Progenitor cell of endocrine pancreas (in vitro differentiated cells): ENCODE results near the gene CDH4. TPM values are rescaled to one million over a fixed set of nuclear protein-coding genes. Genes with fewer than 3 reads are reported as not detected.

Experiments
- DNase-seq: peaks from one replicate; pipeline ENCODE4 v3.0.0; 2021; ENCODE audit warnings: low spot score; ENCODE audit not compliant: unreplicated experiment
- H3K27ac Mint-ChIP-seq: 2 replicates; pipeline ENCODE4 v1.8.0; 2021; ENCODE audit warnings: mild to moderate bottlenecking, moderate library complexity, mixed read lengths
- H3K27me3 Mint-ChIP-seq: 2 replicates; pipeline ENCODE4 v1.8.0; 2021; ENCODE audit warnings: mixed read lengths
- H3K36me3 Mint-ChIP-seq: 2 replicates; pipeline ENCODE4 v1.8.0; 2022; ENCODE audit warnings: mixed read lengths; ENCODE audit not compliant: insufficient read depth
- H3K4me1 Mint-ChIP-seq: 2 replicates; pipeline ENCODE4 v1.8.0; 2021; ENCODE audit warnings: low read depth, mixed read lengths
- H3K4me3 Mint-ChIP-seq: 2 replicates; pipeline ENCODE4 v1.8.0; 2021; ENCODE audit warnings: low read depth, mild to moderate bottlenecking, moderate library complexity, mixed read lengths
- H3K9me3 Mint-ChIP-seq: 2 replicates; pipeline ENCODE4 v1.8.0; 2021; ENCODE audit warnings: low read depth, mixed read lengths
- CTCF ChIP-seq: fragments of 200-600 bp; sonication (generic); IDR thresholded peaks from one replicate; pipeline ENCODE4 v1.5.0; 2021; ENCODE audit warnings: antibody characterized with exemption, mild to moderate bottlenecking; ENCODE audit not compliant: unreplicated experiment
- total RNA-seq: library from RNA; stranded (reverse); gene quantifications from 2 replicates; pipeline ENCODE4 v1.2.1, GENCODE V29; 2021

The CDH4 gene
- total RNA-seq, 1 donor from 2014 or later: 0.43 TPM

- no peaks in the 10 kb centered on the region for H3K36me3 Mint-ChIP-seq
- DNase-seq: no peak
- H3K4me3 Mint-ChIP-seq: no peak overlapping the region
- peaks cover 22% of the 10 kb centered on the region for H3K27me3 Mint-ChIP-seq
- H3K9me3 Mint-ChIP-seq: no peaks in the 10 kb centered on the region
- H3K4me1 Mint-ChIP-seq: no peaks in the 10 kb centered on the region
- peak overlapping the region; percentile 22 for H3K27ac Mint-ChIP-seq
- TF ChIP-seq CTCF: no peak
These were observed 394.4 kb downstream of the CDH4 start for GRCh38 chr20:61646453-61646852.

GRCh38 chr20:61646986-61647385 is 394.9 kb downstream of the CDH4 start:
- Mint-ChIP-seq H3K36me3 (no peaks in the 10 kb centered on the region), H3K27me3 (peaks cover 22% of the 10 kb centered on the region), H3K4me3 (no peak overlapping the region), H3K4me1 (no peaks in the 10 kb centered on the region), H3K9me3 (no peaks in the 10 kb centered on the region), H3K27ac (no peak overlapping the region)
- no peak for TF ChIP-seq CTCF
- no peak for DNase-seq

GRCh38 chr20:61647702-61648101 is 395.6 kb downstream of the CDH4 start:
- no peaks in the 10 kb centered on the region for H3K9me3 Mint-ChIP-seq
- no peak for DNase-seq
- H3K4me1 Mint-ChIP-seq: no peaks in the 10 kb centered on the region
- no peak overlapping the region for H3K4me3 Mint-ChIP-seq
- no peak for TF ChIP-seq CTCF
- H3K27ac Mint-ChIP-seq: no peak overlapping the region
- H3K36me3 Mint-ChIP-seq: no peaks in the 10 kb centered on the region
- H3K27me3 Mint-ChIP-seq: peaks cover 22% of the 10 kb centered on the region

- no peaks in the 10 kb centered on the region for H3K4me1 Mint-ChIP-seq
- H3K27ac Mint-ChIP-seq: no peak overlapping the region
- no peaks in the 10 kb centered on the region for H3K36me3 Mint-ChIP-seq
- H3K27me3 Mint-ChIP-seq: peaks cover 17% of the 10 kb centered on the region
- no peaks in the 10 kb centered on the region for H3K9me3 Mint-ChIP-seq
- DNase-seq: no peak
- no peak for TF ChIP-seq CTCF
- H3K4me3 Mint-ChIP-seq: no peak overlapping the region
These were observed 397.2 kb downstream of the CDH4 start for GRCh38 chr20:61649105-61649859.

- H3K27ac Mint-ChIP-seq: no peak overlapping the region
- no peaks in the 10 kb centered on the region for H3K36me3 Mint-ChIP-seq
- H3K9me3 Mint-ChIP-seq: no peaks in the 10 kb centered on the region
- H3K27me3 Mint-ChIP-seq: peaks cover 17% of the 10 kb centered on the region
- DNase-seq: no peak
- no peak for TF ChIP-seq CTCF
- no peaks in the 10 kb centered on the region for H3K4me1 Mint-ChIP-seq
- H3K4me3 Mint-ChIP-seq: no peak overlapping the region
These were observed 397.8 kb downstream of the CDH4 start for GRCh38 chr20:61649860-61650162.
